HepG2 (cell line): ENCODE measurements around the gene BCAS3. TPM values are rescaled to one million over a fixed set of nuclear protein-coding genes. Genes with fewer than 3 reads are reported as not detected.
A peak's percentile ranks its signal among the peaks of the same experiment; 100 is the strongest.

Experiments
- AGO1 ChIP-seq: fragments of 200-400 bp; formaldehyde crosslinking; IDR thresholded peaks from 2 replicates; pipeline ENCODE4 v1.6.1; 2017; ENCODE audit warnings: mild to moderate bottlenecking, low read depth, low read length, moderate library complexity; ENCODE audit not compliant: poor library complexity, severe bottlenecking
- CHD2 ChIP-seq: IDR thresholded peaks from 2 replicates; pipeline ENCODE4 v1.6.1; 2011; ENCODE audit warnings: low read depth, low read length, improper control_type of control experiment
- E2F2 ChIP-seq: sonication (generic); formaldehyde crosslinking; IDR thresholded peaks from 2 replicates; pipeline ENCODE4 v1.4.0; 2020; ENCODE audit warnings: missing genetic modification reagents, borderline replicate concordance
- ESRRA ChIP-seq: sonication (generic); formaldehyde crosslinking; IDR thresholded peaks from 2 replicates; pipeline ENCODE4 v1.5.1; 2020; ENCODE audit warnings: mild to moderate bottlenecking, low read depth, missing genetic modification reagents
- MBNL3 ChIP-seq: fragments of 250-450 bp; sonication (Bioruptor Pico); conservative IDR thresholded peaks from 2 replicates; pipeline ENCODE4 v1.8.0; 2022; ENCODE audit warnings: mild to moderate bottlenecking, inconsistent platforms
- NFATC3 ChIP-seq: sonication (generic); formaldehyde crosslinking; IDR thresholded peaks from 2 replicates; pipeline ENCODE4 v1.5.1; 2020; ENCODE audit warnings: mild to moderate bottlenecking, missing genetic modification reagents
- NFKBIZ ChIP-seq: IDR thresholded peaks from 2 replicates; pipeline ENCODE4 v1.6.1; 2018; ENCODE audit warnings: missing genetic modification reagents, missing compliant biosample characterization
- REXO4 ChIP-seq: sonication (generic); formaldehyde crosslinking; IDR thresholded peaks from 2 replicates; pipeline ENCODE4 v1.8.0; 2022; ENCODE audit warnings: missing genetic modification reagents, mild to moderate bottlenecking, borderline replicate concordance
- SAP130 ChIP-seq: IDR thresholded peaks from 2 replicates; pipeline ENCODE4 v1.6.1; 2016; ENCODE audit warnings: low read depth
- SMAD9 ChIP-seq: sonication (generic); formaldehyde crosslinking; IDR thresholded peaks from 2 replicates; pipeline ENCODE4 v1.5.1; 2020; ENCODE audit warnings: mild to moderate bottlenecking, missing genetic modification reagents
- TMF1 ChIP-seq: sonication (generic); formaldehyde crosslinking; IDR thresholded peaks from 2 replicates; pipeline ENCODE4 v1.8.1; 2022; ENCODE audit warnings: low read depth, missing genetic modification reagents
- ZFP36L2 ChIP-seq: sonication (generic); formaldehyde crosslinking; IDR thresholded peaks from 2 replicates; pipeline ENCODE4 v1.4.0; 2020; ENCODE audit warnings: missing genetic modification reagents
- ZNF121 ChIP-seq: sonication (generic); formaldehyde crosslinking; IDR thresholded peaks from 2 replicates; pipeline ENCODE4 v1.5.0; 2020; ENCODE audit warnings: mild to moderate bottlenecking, missing genetic modification reagents
- ZNF24 ChIP-seq: fragments of 450-650 bp; IDR thresholded peaks from 2 replicates; pipeline ENCODE4 v1.6.1; 2017; ENCODE audit warnings: antibody characterized with exemption, mild to moderate bottlenecking
- ZNF263 ChIP-seq: sonication (generic); formaldehyde crosslinking; IDR thresholded peaks from 2 replicates; pipeline ENCODE4 v1.4.0; 2020; ENCODE audit warnings: missing genetic modification reagents
- ZNF280B ChIP-seq: sonication (generic); formaldehyde crosslinking; IDR thresholded peaks from 2 replicates; pipeline ENCODE4 v1.5.0; 2020; ENCODE audit warnings: missing genetic modification reagents, mild to moderate bottlenecking, borderline replicate concordance
- ZNF3 ChIP-seq: IDR thresholded peaks from 2 replicates; pipeline ENCODE4 v1.7.0; 2017; ENCODE audit warnings: inconsistent platforms
- ZNF329 ChIP-seq: sonication (generic); formaldehyde crosslinking; IDR thresholded peaks from 2 replicates; pipeline ENCODE4 v1.9.0; 2021; ENCODE audit warnings: low read depth, mild to moderate bottlenecking, missing genetic modification reagents
- ZNF354B ChIP-seq: sonication (generic); formaldehyde crosslinking; IDR thresholded peaks from 2 replicates; pipeline ENCODE4 v1.8.0; 2022; ENCODE audit warnings: mild to moderate bottlenecking, missing genetic modification reagents
- ZNF430 ChIP-seq: sonication (generic); formaldehyde crosslinking; IDR thresholded peaks from 2 replicates; pipeline ENCODE4 v1.9.0; 2021; ENCODE audit warnings: mild to moderate bottlenecking, missing genetic modification reagents
- ZNF644 ChIP-seq: IDR thresholded peaks from 2 replicates; pipeline ENCODE4 v1.6.1; 2016; ENCODE audit warnings: low read depth
- ZNF850 ChIP-seq: sonication (generic); formaldehyde crosslinking; conservative IDR thresholded peaks from 2 replicates; pipeline ENCODE4 v1.9.0; 2021; ENCODE audit warnings: mild to moderate bottlenecking, missing genetic modification reagents
- polyA plus RNA-seq, 8 experiments: library from polyadenylated mRNA; depleted of rRNA in 3 of 8; stranded (reverse) in 7 of 8; unstranded in 1 of 8; fragments of >200 nt; fragmentation: Illumina TruSeq in 4 of 8; extraction: Trizol in 4 of 8; gene quantifications; 2 replicates each; pipeline versions ENCODE4 v1.2.1 to v1.2.3, GENCODE V29; 2011 to 2016; ENCODE audit warnings: low read depth in 4 of 8, missing spikeins in 1 of 8, mixed read lengths in 1 of 8; ENCODE audit not compliant: insufficient read depth in 1 of 8
- total RNA-seq, 5 experiments: library from RNA; depleted of rRNA; stranded (reverse); fragments of >200 nt; fragmentation: Illumina TruSeq; extraction: Trizol; gene quantifications; 2 replicates each; pipeline ENCODE4 v1.2.3, GENCODE V29; 2016; ENCODE audit warnings: low read depth in 1 of 5
- TF ChIP-seq, protein P1 (sequence below): sonication (generic); formaldehyde crosslinking; conservative IDR thresholded peaks from 2 replicates; pipeline ENCODE4 v1.4.0; 2020; ENCODE audit warnings: missing genetic modification reagents
- TF ChIP-seq, protein P2 (sequence below): sonication (generic); formaldehyde crosslinking; IDR thresholded peaks from 2 replicates; pipeline ENCODE4 v1.4.0; 2020; ENCODE audit warnings: missing genetic modification reagents

The BCAS3 gene
- total and polyA plus RNA-seq, 2 of the 13 experiments (the other 11 are each of a cell fraction or from before 2014, with no cell fraction given): 10.7 to 11.2 TPM

DNA sequence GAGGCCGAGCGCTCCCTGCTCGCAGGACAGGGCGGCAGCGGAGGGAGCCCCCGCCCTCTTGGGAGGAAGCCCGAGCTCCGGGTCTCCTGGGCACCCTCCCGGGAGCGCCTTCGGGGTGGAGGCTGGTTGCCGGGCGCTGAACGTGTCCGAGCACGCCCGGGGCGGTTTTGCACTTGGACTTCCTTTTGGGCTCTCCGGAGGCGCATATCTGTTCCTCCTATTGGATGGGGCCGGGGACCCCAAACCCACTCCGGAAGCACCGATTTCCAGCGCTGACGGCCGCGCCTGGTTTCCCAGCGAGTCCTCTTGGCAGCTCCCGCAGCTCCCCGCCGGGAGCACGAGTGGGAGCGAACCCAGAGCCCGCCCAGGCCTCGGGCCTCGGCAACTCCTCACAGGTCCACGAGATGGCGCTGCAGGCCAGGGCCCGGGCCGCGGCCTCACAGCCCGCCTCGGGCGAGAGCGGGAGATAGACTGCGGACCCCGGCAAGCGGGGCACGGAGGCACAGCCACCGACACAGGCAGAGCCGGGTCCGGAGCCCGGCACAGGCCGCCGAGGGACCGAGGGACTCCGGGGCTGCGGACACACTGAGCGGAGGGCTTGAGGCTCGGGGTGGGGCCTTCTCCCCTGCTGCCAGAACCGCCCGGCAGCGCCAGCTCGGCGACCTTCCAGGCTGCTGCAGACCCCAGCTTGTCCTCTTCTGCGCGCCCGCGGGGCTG is 734.6 kb downstream of the BCAS3 start (continued):
- TF ChIP-seq, protein P1, sequence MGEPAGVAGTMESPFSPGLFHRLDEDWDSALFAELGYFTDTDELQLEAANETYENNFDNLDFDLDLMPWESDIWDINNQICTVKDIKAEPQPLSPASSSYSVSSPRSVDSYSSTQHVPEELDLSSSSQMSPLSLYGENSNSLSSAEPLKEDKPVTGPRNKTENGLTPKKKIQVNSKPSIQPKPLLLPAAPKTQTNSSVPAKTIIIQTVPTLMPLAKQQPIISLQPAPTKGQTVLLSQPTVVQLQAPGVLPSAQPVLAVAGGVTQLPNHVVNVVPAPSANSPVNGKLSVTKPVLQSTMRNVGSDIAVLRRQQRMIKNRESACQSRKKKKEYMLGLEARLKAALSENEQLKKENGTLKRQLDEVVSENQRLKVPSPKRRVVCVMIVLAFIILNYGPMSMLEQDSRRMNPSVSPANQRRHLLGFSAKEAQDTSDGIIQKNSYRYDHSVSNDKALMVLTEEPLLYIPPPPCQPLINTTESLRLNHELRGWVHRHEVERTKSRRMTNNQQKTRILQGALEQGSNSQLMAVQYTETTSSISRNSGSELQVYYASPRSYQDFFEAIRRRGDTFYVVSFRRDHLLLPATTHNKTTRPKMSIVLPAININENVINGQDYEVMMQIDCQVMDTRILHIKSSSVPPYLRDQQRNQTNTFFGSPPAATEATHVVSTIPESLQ (CRISPR knock-in tag): no peak
- TF ChIP-seq ZNF329 (CRISPR knock-in tag): 0 out of 2 replicates have a peak, but pooled peaks have one; percentile 71
- no peak for TF ChIP-seq MBNL3 (CRISPR knock-in tag)
- TF ChIP-seq ZNF24: no peak
- no peak for TF ChIP-seq NFATC3 (CRISPR knock-in tag)
- 0 out of 2 replicates have a peak, but pooled peaks have one; percentile 70 for TF ChIP-seq ZNF280B (CRISPR knock-in tag)
- TF ChIP-seq ESRRA (CRISPR knock-in tag): peak; percentile 75
- peak; percentile 70; the same call in 1 of the 2 replicates for TF ChIP-seq ZNF121 (CRISPR knock-in tag)
- no peak for TF ChIP-seq ZNF644
- peak; percentile 63; the same call in 1 of the 2 replicates for TF ChIP-seq SAP130 (CRISPR knock-in tag)
- peak; percentile 80; the same call in 1 of the 2 replicates for TF ChIP-seq ZNF263 (CRISPR knock-in tag)
- TF ChIP-seq REXO4 (CRISPR knock-in tag): no peak
- TF ChIP-seq ZFP36L2 (CRISPR knock-in tag): no peak
- TF ChIP-seq AGO1: no peak
- 0 out of 2 replicates have a peak, but pooled peaks have one; percentile 41 for TF ChIP-seq ZNF3 (CRISPR knock-in tag)
- peak; percentile 88 for TF ChIP-seq ZNF430 (CRISPR knock-in tag)
- peak; percentile 49; the same call in 1 of the 2 replicates for TF ChIP-seq CHD2
- no peak for TF ChIP-seq ZNF850
- no peak for TF ChIP-seq SMAD9 (CRISPR knock-in tag)
- peak; percentile 79; the same call in 1 of the 2 replicates for TF ChIP-seq E2F2 (CRISPR knock-in tag)
- TF ChIP-seq NFKBIZ (CRISPR knock-in tag): peak; percentile 64; the same call in 1 of the 2 replicates
- peak; percentile 77 for TF ChIP-seq TMF1 (CRISPR knock-in tag)
- no peak for TF ChIP-seq ZNF354B (CRISPR knock-in tag)
- TF ChIP-seq, protein P2, sequence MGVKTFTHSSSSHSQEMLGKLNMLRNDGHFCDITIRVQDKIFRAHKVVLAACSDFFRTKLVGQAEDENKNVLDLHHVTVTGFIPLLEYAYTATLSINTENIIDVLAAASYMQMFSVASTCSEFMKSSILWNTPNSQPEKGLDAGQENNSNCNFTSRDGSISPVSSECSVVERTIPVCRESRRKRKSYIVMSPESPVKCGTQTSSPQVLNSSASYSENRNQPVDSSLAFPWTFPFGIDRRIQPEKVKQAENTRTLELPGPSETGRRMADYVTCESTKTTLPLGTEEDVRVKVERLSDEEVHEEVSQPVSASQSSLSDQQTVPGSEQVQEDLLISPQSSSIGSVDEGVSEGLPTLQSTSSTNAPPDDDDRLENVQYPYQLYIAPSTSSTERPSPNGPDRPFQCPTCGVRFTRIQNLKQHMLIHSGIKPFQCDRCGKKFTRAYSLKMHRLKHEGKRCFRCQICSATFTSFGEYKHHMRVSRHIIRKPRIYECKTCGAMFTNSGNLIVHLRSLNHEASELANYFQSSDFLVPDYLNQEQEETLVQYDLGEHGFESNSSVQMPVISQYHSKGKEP (CRISPR knock-in tag): no peak
